ENCODE results near the gene FAM13A. TPM values are rescaled to one million over a fixed set of nuclear protein-coding genes. Genes with fewer than 3 reads are reported as not detected.

FAM13A gene
- total and polyA plus RNA-seq, 9 of the 15 experiments (the other 6 are each of a cell fraction or from before 2014, with no cell fraction given): 11.3 to 23.3 (median 14.7) TPM

DNA sequence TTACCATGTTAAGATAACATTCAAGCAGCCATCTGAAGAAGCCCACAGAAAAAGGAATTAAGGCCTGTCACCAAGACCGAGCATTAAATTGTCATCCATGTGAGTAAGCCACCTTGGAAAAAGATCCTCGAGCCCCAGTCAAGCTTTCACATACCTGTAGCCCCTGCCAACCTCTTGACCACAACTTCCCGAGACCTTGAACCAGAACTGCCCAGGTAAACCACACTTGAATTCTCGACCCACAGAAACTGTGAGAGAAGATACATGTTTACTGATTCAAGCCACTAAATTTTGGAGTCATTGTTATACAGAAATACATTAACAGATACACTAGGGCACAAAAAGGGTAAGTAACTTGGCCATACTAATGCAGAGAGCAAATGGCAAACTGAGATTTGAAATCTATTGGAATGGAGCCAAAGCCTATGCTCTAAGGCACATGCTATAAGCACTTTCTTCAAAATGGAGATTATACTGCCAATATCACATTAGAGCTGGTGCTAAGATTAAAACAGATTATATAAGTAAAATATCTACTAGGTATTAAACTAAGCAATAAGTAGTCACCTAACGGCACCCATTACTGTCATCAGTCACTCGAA, 49.5 kb downstream of the FAM13A start (continued):
- TF ChIP-seq HDAC6 (IDR thresholded peaks at IDR 0.05; ENCODE audit: low read depth, low read length) (no peak), FOXJ3 (CRISPR knock-in tag; IDR thresholded peaks at IDR 0.05) (no peak), KLF13 (tag; IDR thresholded peaks at IDR 0.05; ENCODE audit: borderline replicate concordance, low read depth) (no peak), ZNF347 (CRISPR knock-in tag; IDR thresholded peaks at IDR 0.05; ENCODE audit: low read depth) (no peak), FOXA1 (IDR thresholded peaks at IDR 0.05; ENCODE audit: borderline replicate concordance) (no peak), CEBPB (tag; IDR thresholded peaks at IDR 0.05) (no peak), BRD9 (IDR thresholded peaks at IDR 0.05; ENCODE audit: low read depth, partially characterized antibody) (no peak), ZNF512 (tag; IDR thresholded peaks at IDR 0.05) (no peak), NR4A1 (CRISPR knock-in tag; IDR thresholded peaks at IDR 0.05) (no peak), NR4A1 (tag; IDR thresholded peaks at IDR 0.05) (0 out of 2 replicates have a peak, but pooled peaks have one; percentile 45)

GRCh38 chr4:89006307-89006706, 50.7 kb downstream of the FAM13A start:
- Histone ChIP-seq H3K36me3 (ENCODE audit: control insufficient read depth, insufficient read depth, low read length) (peaks cover 33% of the 10 kb centered on the region; the same call in 2 of the 3 replicates), H3K4me2 (ENCODE audit: insufficient read depth, low read length) (no peak overlapping the region), H3K9me1 (ENCODE audit: control insufficient read depth, insufficient read depth, low read length) (no peaks in the 10 kb centered on the region), H3K27me3 (ENCODE audit: control insufficient read depth in 2 of 2, insufficient read depth in 2 of 2, low read length in 2 of 2) (no peaks in the 10 kb centered on the region), H3K4me3 (no peak overlapping the region), H4K20me1 (replicated peaks; ENCODE audit: control insufficient read depth, insufficient read depth, low read length) (no peaks in the 10 kb centered on the region), H3K9ac (ENCODE audit: insufficient read depth in 1 of 2, low read depth in 2 of 2, low read length in 2 of 2) (no peak overlapping the region), H2AFZ (ENCODE audit: low read depth, low read length) (no peak overlapping the region), H3K9me3 (replicated peaks; ENCODE audit: control insufficient read depth, insufficient read depth, low read depth, low read length) (no peaks in the 10 kb centered on the region), H3K4me1 (replicated peaks in 1 of 2; ENCODE audit: control insufficient read depth in 2 of 2, insufficient read depth in 2 of 2, low read length in 2 of 2) (peaks cover 0 to 22% of the 10 kb centered on the region in 2 experiments; a peak in 3 of 5 replicates), H3K27ac (ENCODE audit: extremely low read depth, low read depth, low read length) (no peak overlapping the region), H3K79me2 (ENCODE audit: control insufficient read depth, insufficient read depth, low read length) (peaks cover 17% of the 10 kb centered on the region)
- ChIA-PET POLR2A (interaction anchor here (1.7 kb wide), 1 partner anchor 16 kb away, joined by 4 read pairs; no protein-coding TSS in a partner anchor), CTCF (ENCODE audit: low intra/inter-chr PET ratio) (no interaction called here)
- in situ Hi-C loops (cut with MboI) (no loop called here), intact Hi-C loops (cut with micrococcal nuclease) (no loop called here)
- DNase-seq (ENCODE audit: extremely low read depth in 1 of 4, low spot score in 3 of 4) (no peak), FAIRE-seq (no peak), ATAC-seq (no peak)
- no peak for TF ChIP-seq HNRNPL (IDR thresholded peaks at IDR 0.05; ENCODE audit: low read depth, low read length)
- BruUV-seq (replicated peaks): no TSS peak
- WGBS (ENCODE audit: insufficient coverage, low coverage, missing lambda C conversion rate): 97% methylated on average over 5 of the region's 5 CpGs

Measured in K562 (cell line).